Hematopoietic multipotent progenitor cell treated with erythropoietin and hydrocortisone succinate and interleukin-3 and kit ligand, for 17 days (in vitro differentiated cells): ENCODE measurements around the gene DDA1.

Source experiments
- DNase-seq: peaks from one replicate; pipeline ENCODE4 v3.0.0-alpha.2; 2015; ENCODE audit warnings: low spot score

DDA1 gene

GRCh38 chr19:17312189-17313113 lies 3.1 kb downstream of the DDA1 start:
- no peak for DNase-seq

- peak; percentile 51 for DNase-seq
Observed at GRCh38 chr19:17314007-17314593, 4.7 kb downstream of the DDA1 start.

GRCh38 chr19:17318966-17319365 lies 9.6 kb downstream of the DDA1 start:
- DNase-seq = no peak

- DNase-seq = no peak
Observed at GRCh38 chr19:17319473-17320238, 10.3 kb downstream of the DDA1 start.

GRCh38 chr19:17320435-17320834 lies 11.1 kb downstream of the DDA1 start:
- no peak for DNase-seq

- DNase-seq = no peak
Observed at GRCh38 chr19:17321655-17322489, 12.5 kb downstream of the DDA1 start.

- DNase-seq = no peak
Observed at GRCh38 chr19:17322854-17323253, 13.5 kb downstream of the DDA1 start.

GRCh38 chr19:17323300-17323963 lies 14.1 kb downstream of the DDA1 start:
- DNase-seq = no peak

GRCh38 chr19:17323964-17324332 lies 14.6 kb downstream of the DDA1 start:
- no peak for DNase-seq

- no peak for DNase-seq
Observed at GRCh38 chr19:17324357-17325114, 15.2 kb downstream of the DDA1 start.

- no peak for DNase-seq
Observed at GRCh38 chr19:17325133-17325532, 15.8 kb downstream of the DDA1 start.

GRCh38 chr19:17325881-17326594 lies 16.7 kb downstream of the DDA1 start:
- DNase-seq = no peak

- DNase-seq = no peak
Observed at GRCh38 chr19:17326595-17326966, 17.2 kb downstream of the DDA1 start.

GRCh38 chr19:17327068-17327653 lies 17.8 kb downstream of the DDA1 start:
- DNase-seq = no peak

GRCh38 chr19:17327654-17328516 lies 18.5 kb downstream of the DDA1 start:
- no peak for DNase-seq

GRCh38 chr19:17328517-17329365 lies 19.4 kb downstream of the DDA1 start:
- DNase-seq = no peak

- DNase-seq = no peak
Observed at GRCh38 chr19:17329366-17330261, 20.3 kb downstream of the DDA1 start.
